K562 (cell line): ENCODE results near the gene RASSF3. TPM values are rescaled to one million over a fixed set of nuclear protein-coding genes. Genes with fewer than 3 reads are reported as not detected.

ENCODE experiments used
- CBX8 ChIP-seq: fragments of 200-600 bp; sonication (generic); IDR thresholded peaks from 2 replicates; pipeline ENCODE4 v1.6.1; 2012; ENCODE audit warnings: borderline replicate concordance, mixed run types, low read depth, mild to moderate bottlenecking, moderate library complexity, mixed read lengths, low read length, control low read depth, inconsistent platforms; ENCODE audit not compliant: poor library complexity, severe bottlenecking; ENCODE audit errors: extremely low read depth
- CHD4 ChIP-seq: fragments of 200-600 bp; sonication (generic); IDR thresholded peaks from 3 replicates; pipeline ENCODE4 v1.6.1; 2012; ENCODE audit warnings: low read depth, mild to moderate bottlenecking, mixed read lengths, low read length, inconsistent platforms; ENCODE audit not compliant: insufficient read depth, insufficient replicate concordance, poor library complexity, severe bottlenecking
- DACH1 ChIP-seq: fragments of 450-650 bp; IDR thresholded peaks from 2 replicates; pipeline ENCODE4 v1.6.1; 2018; ENCODE audit not compliant: partially characterized antibody
- ETS2 ChIP-seq: IDR thresholded peaks from 2 replicates; pipeline ENCODE4 v1.6.1; 2016; ENCODE audit warnings: borderline replicate concordance, missing genetic modification characterization, mild to moderate bottlenecking, moderate library complexity, missing compliant biosample characterization; ENCODE audit not compliant: poor library complexity, severe bottlenecking
- FOS ChIP-seq: IDR thresholded peaks from 3 replicates; pipeline ENCODE4 v1.6.1; 2011; ENCODE audit not compliant: insufficient read length; ENCODE audit errors: extremely low read depth
- HDAC2 ChIP-seq: fragments of 450-650 bp; IDR thresholded peaks from 2 replicates; pipeline ENCODE4 v1.6.1; 2016; ENCODE audit warnings: mild to moderate bottlenecking
- LARP7 ChIP-seq: fragments of 450-650 bp; IDR thresholded peaks from 2 replicates; pipeline ENCODE4 v1.6.1; 2016
- LEF1 ChIP-seq: fragments of 450-650 bp; IDR thresholded peaks from 2 replicates; pipeline ENCODE4 v1.6.1; 2016; ENCODE audit warnings: mild to moderate bottlenecking
- MBD1 ChIP-seq: fragments of 250-450 bp; sonication (Bioruptor Pico); IDR thresholded peaks from 2 replicates; pipeline ENCODE4 v1.8.0; 2022; ENCODE audit warnings: inconsistent platforms
- NCOA1 ChIP-seq: fragments of 450-650 bp; IDR thresholded peaks from 2 replicates; pipeline ENCODE4 v1.6.1; 2016; ENCODE audit warnings: low read depth
- NFRKB ChIP-seq: fragments of 450-650 bp; IDR thresholded peaks from 2 replicates; pipeline ENCODE4 v1.6.1; 2016; ENCODE audit warnings: low read depth
- PBX2 ChIP-seq, 2 experiments: IDR thresholded peaks in 1 of 2; conservative IDR thresholded peaks in 1 of 2; 2 replicates each; pipeline ENCODE4 v1.6.1; 2016; ENCODE audit warnings: low read depth in 2 of 2, mild to moderate bottlenecking in 1 of 2, missing compliant biosample characterization in 1 of 2, missing genetic modification characterization in 1 of 2, moderate library complexity in 1 of 2
- POLR2A ChIP-seq: fragments of 450-650 bp; conservative IDR thresholded peaks from 2 replicates; pipeline ENCODE4 v1.6.1; 2016
- RBM22 ChIP-seq: fragments of 200-400 bp; formaldehyde crosslinking; IDR thresholded peaks from 2 replicates; pipeline ENCODE4 v1.6.1; 2018; ENCODE audit warnings: low read length, low read depth; ENCODE audit not compliant: poor library complexity, severe bottlenecking
- SNAPC5 ChIP-seq: fragments of 250-450 bp; sonication (Bioruptor Pico); IDR thresholded peaks from 2 replicates; pipeline ENCODE4 v1.8.0; 2021; ENCODE audit warnings: moderate library complexity, mild to moderate bottlenecking, inconsistent platforms
- SRF ChIP-seq, 2 experiments: fragments of 250-450, 450-650 bp in 1 of 2; sonication (Bioruptor Pico) in 1 of 2; sonication (generic) in 1 of 2; formaldehyde crosslinking; IDR thresholded peaks; 2 replicates each; pipeline versions ENCODE4 v1.5.0 to v1.5.1; 2020 to 2022; ENCODE audit warnings: mild to moderate bottlenecking in 1 of 2, missing genetic modification reagents in 1 of 2
- THAP12 ChIP-seq: fragments of 250-450 bp; sonication (Bioruptor Pico); IDR thresholded peaks from 2 replicates; pipeline ENCODE4 v1.9.0; 2021; ENCODE audit warnings: mild to moderate bottlenecking, inconsistent platforms
- USF1 ChIP-seq: sonication (generic); formaldehyde crosslinking; IDR thresholded peaks from 2 replicates; pipeline ENCODE4 v1.9.0; 2022; ENCODE audit warnings: mild to moderate bottlenecking, missing genetic modification reagents
- ZFP1 ChIP-seq: fragments of 450-650 bp; formaldehyde crosslinking; IDR thresholded peaks from 2 replicates; pipeline ENCODE4 v1.4.0; 2020; ENCODE audit warnings: mild to moderate bottlenecking, mixed read lengths
- ZNF444 ChIP-seq: fragments of 250-450 bp; sonication (Bioruptor Pico); IDR thresholded peaks from 2 replicates; pipeline ENCODE4 v1.4.0; 2020; ENCODE audit warnings: mild to moderate bottlenecking, moderate library complexity
- polyA plus RNA-seq, 8 experiments: library from polyadenylated mRNA; depleted of rRNA in 4 of 8; stranded (reverse) in 5 of 8; unstranded in 3 of 8; fragments of >200 nt; fragmentation: Nextera tagmentation in 2 of 8; fragmentation: Illumina TruSeq in 1 of 8; extraction: Ambion mirVana in 2 of 8; extraction: Trizol in 1 of 8; gene quantifications; 2 replicates each; pipeline versions ENCODE4 v1.2.1 to v1.2.3, GENCODE V29; 2011 to 2014; ENCODE audit warnings: inconsistent platforms in 1 of 8, missing spikeins in 1 of 8
- total RNA-seq, 7 experiments: library from RNA; depleted of rRNA in 6 of 7; stranded (reverse); fragments of >200 nt in 6 of 7; fragmentation: Illumina TruSeq in 2 of 7; extraction: Trizol in 2 of 7; gene quantifications; 2 replicates each; pipeline versions ENCODE4 v1.2.1 to v1.2.3, GENCODE V29; 2011 to 2021; ENCODE audit warnings: low replicate concordance in 1 of 7

The RASSF3 gene
- total and polyA plus RNA-seq, 9 of the 15 experiments (the other 6 are each of a cell fraction or from before 2014, with no cell fraction given): 3.7 to 39.2 (median 20.2) TPM

- TF ChIP-seq ZNF444 (CRISPR knock-in tag) (no peak), FOS (no peak), CHD4 (no peak), MBD1 (CRISPR knock-in tag) (no peak), LARP7 (0 out of 2 replicates have a peak, but pooled peaks have one; percentile 46), RBM22 (no peak), CBX8 (no peak), THAP12 (CRISPR knock-in tag) (no peak), USF1 (CRISPR knock-in tag) (peak; percentile 83), SNAPC5 (CRISPR knock-in tag) (no peak), HDAC2 (0 out of 2 replicates have a peak, but pooled peaks have one; percentile 42), NCOA1 (no peak), LEF1 (0 out of 2 replicates have a peak, but pooled peaks have one; percentile 16), DACH1 (no peak), SRF (CRISPR knock-in tag; IDR thresholded peaks at IDR 0.05) (no peak), ZFP1 (CRISPR knock-in tag) (no peak), POLR2A (peak; percentile 73), ETS2 (no peak), PBX2 (CRISPR knock-in tag; IDR thresholded peaks at IDR 0.05; ENCODE audit: low read depth) (no peak), PBX2 (tag; conservative IDR thresholded peaks at IDR 0.05; ENCODE audit: low read depth) (0 out of 2 replicates have a peak, but pooled peaks have one; percentile 20), NFRKB (peak; percentile 84)
Measured at GRCh38 chr12:64608901-64609535, 1.3 kb upstream of the RASSF3 start (continued).
